HepG2 (cell line): ENCODE data around the gene KLHL21. TPM values are rescaled to one million over a fixed set of nuclear protein-coding genes. Genes with fewer than 3 reads are reported as not detected.

ENCODE experiments used
- ATAC-seq: fragments of 200-7000 bp; cut with Tn5 transposase; 3 replicates; pipeline ENCODE4 v1.9.1; 2020; ENCODE audit warnings: mild to moderate bottlenecking, moderate library complexity
- BruUV-seq: library from RNA; stranded (reverse); fragments of 400-500 nt; replicated peaks from 2 replicates; lab custom pipeline; 2021; lab: Mats Ljungman, UMichigan
- CTCF ChIA-PET: fragments of 300-600 bp; formaldehyde crosslinking; extraction: SDS; loops from one replicate; lab custom pipeline; 2021; ENCODE audit warnings: low total read pairs, inconsistent platforms, low intra/inter-chr PET ratio; lab: Yijun Ruan, JAX
- POLR2A ChIA-PET: fragments of 350-600 bp; sonication (Branson Sonifier 250); formaldehyde crosslinking; loops from one replicate; lab custom pipeline; 2020; ENCODE audit warnings: antibody characterized with exemption, inconsistent platforms; lab: Yijun Ruan, JAX
- DNase-seq: peaks from one replicate; pipeline ENCODE4 v3.0.0-alpha.2; 2015; ENCODE audit warnings: low spot score
- FAIRE-seq: peaks from 3 replicates; lab custom pipeline; 2011; peaks lifted over from hg19 to GRCh38; lab: Jason Lieb, UNC
- H2AFZ ChIP-seq: one replicate; pipeline ENCODE4 v1.6.1; 2011; ENCODE audit warnings: low read length, inconsistent platforms
- H3K27ac ChIP-seq: fragments of 300-600 bp; 3 replicates; pipeline ENCODE4 v1.8.0; 2011; ENCODE audit warnings: mixed run types, mild to moderate bottlenecking, mixed read lengths, low read length, inconsistent platforms; ENCODE audit not compliant: insufficient read depth; ENCODE audit errors: extremely low read length
- H3K27me3 ChIP-seq, 2 experiments: fragments of 200-600 bp in 1 of 2; 2 replicates in 1 of 2; 3 replicates in 1 of 2; pipeline versions ENCODE4 v1.6.0 to v1.8.0; 2011; ENCODE audit warnings: low read length in 2 of 2, mild to moderate bottlenecking in 2 of 2, moderate library complexity in 2 of 2, inconsistent platforms in 1 of 2; ENCODE audit not compliant: insufficient read depth in 2 of 2, control insufficient read depth in 1 of 2
- H3K36me3 ChIP-seq, 2 experiments: fragments of 200-600 bp in 1 of 2; replicated peaks in 1 of 2; 2 replicates in 1 of 2; 3 replicates in 1 of 2; pipeline versions ENCODE4 v1.5.1 to v1.8.0; 2011; ENCODE audit warnings: low read length in 2 of 2, inconsistent platforms in 1 of 2; ENCODE audit not compliant: insufficient read depth in 2 of 2, control insufficient read depth in 1 of 2
- H3K4me1 ChIP-seq: 2 replicates; pipeline ENCODE4 v1.5.1; 2012; ENCODE audit warnings: low read length, inconsistent platforms; ENCODE audit not compliant: insufficient read depth
- H3K4me2 ChIP-seq: 2 replicates; pipeline ENCODE4 v1.6.0; 2011; ENCODE audit warnings: low read depth, low read length, inconsistent platforms
- H3K4me3 ChIP-seq, 3 experiments: fragments of 200-600 bp in 1 of 3; sonication (generic), shearing (Covaris generic) in 1 of 3; replicated peaks in 1 of 3; 2 replicates each; pipeline ENCODE4 v1.5.1; 2011 to 2016; ENCODE audit warnings: low read length in 3 of 3, inconsistent platforms in 2 of 3, low read depth in 2 of 3, mild to moderate bottlenecking in 2 of 3, control low read depth in 1 of 3, mixed read lengths in 1 of 3; ENCODE audit not compliant: insufficient read depth in 1 of 3
- H3K79me2 ChIP-seq: one replicate; pipeline ENCODE4 v1.6.1; 2011; ENCODE audit warnings: low read length, inconsistent platforms; ENCODE audit not compliant: insufficient read depth
- H3K9ac ChIP-seq: 2 replicates; pipeline ENCODE4 v1.6.0; 2011; ENCODE audit warnings: mild to moderate bottlenecking, low read depth, low read length, inconsistent platforms; ENCODE audit not compliant: insufficient read depth
- H3K9me3 ChIP-seq: 2 replicates; pipeline ENCODE4 v1.5.1; 2012; ENCODE audit warnings: mild to moderate bottlenecking, low read length
- H4K20me1 ChIP-seq: 2 replicates; pipeline ENCODE4 v1.6.0; 2011; ENCODE audit warnings: inconsistent platforms, mild to moderate bottlenecking, low read length, moderate library complexity; ENCODE audit not compliant: insufficient read depth
- THYN1 ChIP-seq: sonication (generic); formaldehyde crosslinking; IDR thresholded peaks from 2 replicates; pipeline ENCODE4 v1.8.1; 2023; ENCODE audit warnings: low read depth, mild to moderate bottlenecking, moderate library complexity, missing genetic modification reagents, borderline replicate concordance
- YEATS2 ChIP-seq: sonication (generic); formaldehyde crosslinking; IDR thresholded peaks from 2 replicates; pipeline ENCODE4 v1.4.0; 2020; ENCODE audit warnings: missing genetic modification reagents, borderline replicate concordance
- ZNF556 ChIP-seq: sonication (generic); formaldehyde crosslinking; IDR thresholded peaks from 2 replicates; pipeline ENCODE4 v1.4.0; 2020; ENCODE audit warnings: mild to moderate bottlenecking, missing genetic modification reagents, borderline replicate concordance
- ZNF609 ChIP-seq: sonication (generic); formaldehyde crosslinking; IDR thresholded peaks from 2 replicates; pipeline ENCODE4 v1.4.0; 2020; ENCODE audit warnings: mild to moderate bottlenecking, missing genetic modification reagents, borderline replicate concordance
- ZZZ3 ChIP-seq: sonication (generic); formaldehyde crosslinking; IDR thresholded peaks from 2 replicates; pipeline ENCODE4 v1.4.0; 2020; ENCODE audit warnings: missing genetic modification reagents, mild to moderate bottlenecking, borderline replicate concordance
- WGBS: methylation state at CpG from one replicate; pipeline ENCODE4 v1.1.6; 2017; ENCODE audit warnings: low lambda C conversion rate; 5-methylcytosine and 5-hydroxymethylcytosine counted together
- in situ Hi-C: cut with HindIII; loops from 2 replicates; pipeline ENCODE4 v1.10.0; 2017; ENCODE audit warnings: low pct_unique_long_range_greater_than_20kb; ENCODE audit not compliant: extremely low pct_ligation_motif_present
- intact Hi-C: fragments of 100-400 bp; cut with micrococcal nuclease; formaldehyde crosslinking; loops from one replicate; pipeline ENCODE4 v1.10.0; 2022; ENCODE audit not compliant: unreplicated experiment
- polyA plus RNA-seq, 8 experiments: library from polyadenylated mRNA; depleted of rRNA in 3 of 8; stranded (reverse) in 7 of 8; unstranded in 1 of 8; fragments of >200 nt; fragmentation: Illumina TruSeq in 4 of 8; extraction: Trizol in 4 of 8; gene quantifications; 2 replicates each; pipeline versions ENCODE4 v1.2.1 to v1.2.3, GENCODE V29; 2011 to 2016; ENCODE audit warnings: low read depth in 4 of 8, missing spikeins in 1 of 8, mixed read lengths in 1 of 8; ENCODE audit not compliant: insufficient read depth in 1 of 8
- total RNA-seq, 5 experiments: library from RNA; depleted of rRNA; stranded (reverse); fragments of >200 nt; fragmentation: Illumina TruSeq; extraction: Trizol; gene quantifications; 2 replicates each; pipeline ENCODE4 v1.2.3, GENCODE V29; 2016; ENCODE audit warnings: low read depth in 1 of 5

Gene KLHL21
- total and polyA plus RNA-seq, 2 of the 13 experiments (the other 11 are each of a cell fraction or from before 2014, with no cell fraction given), result 14.8 to 25.0 TPM

DNA sequence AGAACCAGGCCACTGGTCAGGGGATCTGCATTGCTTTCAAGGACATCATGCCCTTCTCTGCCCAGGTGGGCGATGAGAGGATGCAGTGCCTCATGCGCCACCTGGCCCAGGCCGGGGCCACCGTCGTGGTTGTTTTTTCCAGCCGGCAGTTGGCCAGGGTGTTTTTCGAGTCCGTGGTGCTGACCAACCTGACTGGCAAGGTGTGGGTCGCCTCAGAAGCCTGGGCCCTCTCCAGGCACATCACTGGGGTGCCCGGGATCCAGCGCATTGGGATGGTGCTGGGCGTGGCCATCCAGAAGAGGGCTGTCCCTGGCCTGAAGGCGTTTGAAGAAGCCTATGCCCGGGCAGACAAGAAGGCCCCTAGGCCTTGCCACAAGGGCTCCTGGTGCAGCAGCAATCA is 27.9 kb downstream of the KLHL21 start:
- BruUV-seq, result no TSS peak
- H3K4me1 ChIP-seq, result peaks cover 48% of the 10 kb centered on the region
- H3K27ac ChIP-seq, result no peak overlapping the region
- H3K36me3 ChIP-seq, result no peaks in the 10 kb centered on the region
- H3K9ac ChIP-seq, result no peak overlapping the region
- no peak for DNase-seq
- ChIA-PET CTCF (no interaction called here), POLR2A (no interaction called here)
- in situ Hi-C loops, result no loop called here
- no peak for FAIRE-seq
- no CpG with 5 or more reads among the region's 14 CpGs for WGBS
- no peaks in the 10 kb centered on the region for H4K20me1 ChIP-seq
- intact Hi-C loops, result no loop called here
- no peak overlapping the region for H2AFZ ChIP-seq
- no peak for TF ChIP-seq YEATS2 (CRISPR knock-in tag)
- no peak for TF ChIP-seq THYN1 (CRISPR knock-in tag)
- no peak for TF ChIP-seq ZNF609 (CRISPR knock-in tag)
- no peak for TF ChIP-seq ZZZ3
- no peak for TF ChIP-seq ZNF556 (CRISPR knock-in tag)
- ATAC-seq, result no peak
- no peak overlapping the region for H3K4me3 ChIP-seq
- H3K27me3 ChIP-seq, result no peaks in the 10 kb centered on the region
- H3K4me2 ChIP-seq, result no peak overlapping the region
- no peaks in the 10 kb centered on the region for H3K79me2 ChIP-seq
- H3K9me3 ChIP-seq, result no peaks in the 10 kb centered on the region
